ENCODE measurements around the gene CNIH2. TPM values are rescaled to one million over a fixed set of nuclear protein-coding genes. Genes with fewer than 3 reads are reported as not detected.

CNIH2 gene
- total and polyA plus RNA-seq, 2 of the 13 experiments (the other 11 are each of a cell fraction or from before 2014, with no cell fraction given) = 0.60 to 0.69 TPM

- TF ChIP-seq ZNF589 (CRISPR knock-in tag; conservative IDR thresholded peaks at IDR 0.05) (no peak), ATF1 (CRISPR knock-in tag; IDR thresholded peaks at IDR 0.05) (no peak), HNF4A (CRISPR knock-in tag; IDR thresholded peaks at IDR 0.05) (no peak), ZNF383 (CRISPR knock-in tag; IDR thresholded peaks at IDR 0.05; ENCODE audit: borderline replicate concordance) (no peak), ZNF569 (CRISPR knock-in tag; IDR thresholded peaks at IDR 0.05; ENCODE audit: borderline replicate concordance) (no peak), ZFP37 (CRISPR knock-in tag; IDR thresholded peaks at IDR 0.05; ENCODE audit: borderline replicate concordance) (no peak), PBX2 (CRISPR knock-in tag; IDR thresholded peaks at IDR 0.05) (peak; percentile 63), DDIT3 (CRISPR knock-in tag; IDR thresholded peaks at IDR 0.05) (no peak), ZNF703 (CRISPR knock-in tag; IDR thresholded peaks at IDR 0.05; ENCODE audit: borderline replicate concordance) (no peak), ZNF234 (CRISPR knock-in tag; conservative IDR thresholded peaks at IDR 0.05) (no peak), ZNF143 (CRISPR knock-in tag; IDR thresholded peaks at IDR 0.05) (no peak), ZNF550 (CRISPR knock-in tag; IDR thresholded peaks at IDR 0.05; ENCODE audit: borderline replicate concordance) (no peak), KIAA2018 (CRISPR knock-in tag; IDR thresholded peaks at IDR 0.05; ENCODE audit: borderline replicate concordance) (no peak), RARG (CRISPR knock-in tag; IDR thresholded peaks at IDR 0.05; ENCODE audit: low read depth) (no peak), LBX2 (CRISPR knock-in tag; IDR thresholded peaks at IDR 0.05; ENCODE audit: borderline replicate concordance) (no peak), HNRNPL (IDR thresholded peaks at IDR 0.05; ENCODE audit: low read depth, low read length) (no peak), RFX5 (IDR thresholded peaks at IDR 0.05; ENCODE audit: low read depth, low read length) (0 out of 2 replicates have a peak, but pooled peaks have one; percentile 37), ZNF230 (CRISPR knock-in tag; IDR thresholded peaks at IDR 0.05) (no peak), BATF2 (CRISPR knock-in tag; IDR thresholded peaks at IDR 0.05) (no peak), CCAR2 (optimal IDR thresholded peaks at IDR 0.05; ENCODE audit: low read depth, low read length) (no peak), AGO1 (IDR thresholded peaks at IDR 0.05; ENCODE audit: low read depth, low read length, poor library complexity, severe bottlenecking) (peak; percentile 57)
These were observed 2.5 kb downstream of the CNIH2 start (continued) for GRCh38 chr11:66280428-66280827.

Data from HepG2 (cell line).